GM21381 (cell line): Measurements from ENCODE around the gene FHOD1.
A peak's percentile ranks its signal among the peaks of the same experiment; 100 is the strongest.

Source experiments
- ATAC-seq: cut with Tn5 transposase; IDR thresholded peaks from one replicate; pipeline ENCODE4 v1.9.1; 2021; ENCODE audit warnings: mild to moderate bottlenecking, moderate library complexity; ENCODE audit not compliant: unreplicated experiment

FHOD1 gene

DNA sequence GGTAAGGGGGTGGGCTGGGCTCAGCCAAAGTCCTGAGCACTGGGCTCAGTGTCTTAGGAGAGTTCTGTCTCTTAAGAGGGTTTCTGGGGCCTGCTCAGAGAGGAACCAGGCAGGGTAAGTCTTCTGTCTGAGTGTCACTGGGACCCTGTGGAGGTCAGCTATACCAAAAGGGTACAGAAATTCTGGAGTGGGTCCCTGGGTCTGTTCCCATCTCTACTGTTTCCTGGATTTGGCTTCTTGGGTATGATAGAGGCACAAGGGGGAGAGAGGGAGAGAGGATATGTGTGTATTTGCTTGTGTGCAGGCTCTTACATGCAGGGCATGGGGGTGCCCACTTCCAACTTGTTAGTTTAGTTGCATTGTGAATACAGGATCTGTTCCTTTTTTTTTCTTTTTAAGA is 53.7 kb downstream of the FHOD1 start:
- ATAC-seq, result no peak

GRCh38 chr16:67192781-67193361 is 54.4 kb downstream of the FHOD1 start:
- ATAC-seq, result no peak

- ATAC-seq, result peak; percentile 95
These were observed 55.1 kb downstream of the FHOD1 start, which contains the start of gene E2F4 for GRCh38 chr16:67191995-67192681. Gene E2F4, plus strand, starts transcription at chr16:67192155. Its CDS starts 73 bp downstream, at chr16:67192228.

- no peak for ATAC-seq
These were observed 55.8 kb downstream of the FHOD1 start for GRCh38 chr16:67191411-67191994.

- ATAC-seq, result no peak
These were observed 56.6 kb downstream of the FHOD1 start for GRCh38 chr16:67190448-67191399.

DNA sequence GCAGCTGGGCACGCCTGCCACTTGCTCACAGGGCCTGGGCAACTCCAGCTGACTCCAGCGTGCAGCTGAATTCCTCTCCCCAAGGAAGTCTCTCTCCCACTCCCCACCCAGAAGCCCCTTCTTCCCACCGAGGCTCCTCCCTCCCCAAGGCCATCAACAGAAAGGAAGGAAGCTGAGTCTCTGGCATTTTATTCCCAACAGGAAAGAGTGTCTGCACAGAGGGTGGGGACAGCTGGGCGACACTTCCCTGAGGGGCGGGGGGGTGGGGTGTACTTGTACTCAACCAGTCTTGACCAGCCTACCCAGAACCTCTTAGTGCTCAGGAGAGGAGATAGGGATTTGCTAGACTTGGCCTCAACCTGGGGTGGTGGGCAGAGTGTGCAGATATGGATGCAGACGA is 57.2 kb downstream of the FHOD1 start, which contains the start of gene EXOC3L1:
TSS of gene EXOC3L1 (minus strand) at position 96 of the 400 bp plus-strand sequence. CDS start 460 bp downstream, outside the sequence.
- no peak for ATAC-seq

DNA sequence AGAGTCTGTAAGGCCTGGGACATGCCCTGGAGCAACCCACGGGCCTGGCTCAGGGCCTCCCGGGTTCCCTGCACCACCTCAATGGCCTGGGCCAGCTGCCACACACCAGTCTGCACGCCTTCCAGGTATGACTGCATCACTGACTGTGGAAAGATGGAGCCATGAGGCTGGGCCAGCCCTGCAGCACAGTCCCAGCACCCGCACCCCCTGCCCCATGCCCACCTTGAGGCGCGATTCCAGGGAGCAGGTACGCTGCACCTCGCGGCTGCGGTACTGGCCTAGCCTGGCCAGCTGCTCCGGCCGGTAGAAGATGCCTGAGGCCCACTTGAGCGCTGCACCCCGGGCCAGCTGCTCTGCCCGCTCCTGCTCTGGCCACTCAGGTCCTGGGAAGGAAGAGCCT is 58.5 kb downstream of the FHOD1 start:
- ATAC-seq, result no peak

- ATAC-seq, result no peak
These were observed 59.0 kb downstream of the FHOD1 start for GRCh38 chr16:67188323-67188722.

- ATAC-seq, result no peak
These were observed 59.9 kb downstream of the FHOD1 start for GRCh38 chr16:67187175-67187890.

GRCh38 chr16:67186550-67186950 is 60.7 kb downstream of the FHOD1 start:
- no peak for ATAC-seq

DNA sequence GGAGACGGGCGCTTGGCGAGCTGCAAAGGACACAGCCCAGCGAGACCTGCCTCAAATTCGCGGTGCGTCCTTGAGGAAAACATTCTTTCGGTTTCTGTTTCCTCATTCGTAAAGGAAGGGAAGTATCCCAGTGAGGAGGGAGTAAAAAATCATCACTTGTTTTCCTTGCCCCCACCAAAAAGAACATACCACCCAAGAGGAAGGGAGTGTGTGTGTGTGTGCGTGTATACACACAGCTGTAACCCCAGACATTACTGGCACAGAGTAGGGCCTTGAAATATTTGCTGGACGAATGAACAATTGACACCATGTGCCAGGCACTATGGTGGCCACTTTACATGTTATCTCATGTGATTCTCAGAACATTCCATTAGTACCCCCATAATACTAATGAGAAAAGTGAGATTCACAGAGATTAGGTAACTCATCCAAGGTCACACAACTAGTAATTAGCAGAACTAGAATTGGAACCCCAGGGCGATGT is 61.6 kb downstream of the FHOD1 start:
- no peak for ATAC-seq

- no peak for ATAC-seq
These were observed 62.2 kb downstream of the FHOD1 start for GRCh38 chr16:67184995-67185650.

- ATAC-seq, result no peak
These were observed 62.8 kb downstream of the FHOD1 start for GRCh38 chr16:67184453-67184994.

DNA sequence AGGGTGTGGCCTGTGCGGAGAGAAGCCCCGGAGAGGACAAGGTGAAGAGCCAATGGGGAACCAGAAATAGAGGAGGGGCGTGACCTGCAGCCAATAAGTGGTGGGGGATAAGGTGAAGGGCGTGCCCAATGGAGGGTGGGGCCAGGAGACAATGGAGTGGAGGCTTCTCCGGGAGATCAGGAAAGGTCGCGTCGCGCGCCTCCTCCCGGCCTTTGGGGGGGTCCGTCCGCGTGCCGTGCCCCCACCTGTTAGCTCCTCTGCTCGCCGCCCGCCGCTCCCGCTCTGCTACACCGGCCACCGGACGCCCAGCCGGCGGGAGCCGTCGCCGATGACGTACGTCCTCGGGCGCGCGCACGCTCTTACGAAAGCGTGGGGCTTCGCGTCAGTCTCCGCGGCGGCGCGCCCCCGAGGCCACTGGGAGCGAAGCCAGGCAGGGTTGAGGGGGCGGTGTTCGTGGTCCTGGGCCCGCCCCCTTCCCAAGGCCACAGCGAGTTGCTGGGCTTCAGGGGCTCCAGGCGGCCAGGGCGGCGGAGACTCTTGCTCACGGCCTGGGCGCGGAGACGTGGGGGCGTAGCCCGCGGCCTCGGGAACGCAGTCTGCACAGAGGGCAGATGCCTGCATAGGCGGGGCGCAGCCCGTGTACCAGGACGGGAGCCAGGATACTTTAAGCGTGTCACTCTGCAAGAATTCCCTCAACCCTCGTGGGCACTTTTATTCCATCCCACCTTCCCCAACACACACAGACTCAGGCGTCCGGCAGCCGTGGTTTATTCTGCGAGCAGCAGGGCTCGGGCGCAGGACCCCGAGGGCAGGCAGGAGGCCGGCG is 63.4 kb downstream of the FHOD1 start, which contains the start of gene MATCAP1:
TSS of gene MATCAP1 (minus strand) at position 337 of the 826 bp plus-strand sequence. CDS start 3,353 bp downstream, outside the sequence.
- peak; percentile 92 for ATAC-seq

GRCh38 chr16:67183284-67183626 is 64.0 kb downstream of the FHOD1 start:
- ATAC-seq, result no peak

DNA sequence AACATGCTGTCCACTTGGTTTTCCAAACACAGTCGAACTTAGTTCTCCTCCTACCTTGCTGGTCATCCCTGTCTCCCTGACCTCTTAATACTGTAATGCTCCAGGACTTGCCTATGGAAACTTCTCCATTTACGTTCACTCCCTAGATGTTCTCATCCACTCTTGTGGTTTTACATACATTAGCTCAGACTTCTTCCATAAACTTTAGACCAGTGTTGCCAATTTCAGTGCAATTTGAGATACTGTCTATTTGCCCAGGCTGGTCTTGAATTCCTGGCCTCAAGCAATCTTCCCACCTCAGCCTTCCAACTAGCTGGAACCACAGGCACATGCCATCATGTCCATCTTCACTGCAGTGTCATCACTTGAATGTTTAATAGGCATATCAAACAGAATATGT is 65.0 kb downstream of the FHOD1 start:
- no peak for ATAC-seq

DNA sequence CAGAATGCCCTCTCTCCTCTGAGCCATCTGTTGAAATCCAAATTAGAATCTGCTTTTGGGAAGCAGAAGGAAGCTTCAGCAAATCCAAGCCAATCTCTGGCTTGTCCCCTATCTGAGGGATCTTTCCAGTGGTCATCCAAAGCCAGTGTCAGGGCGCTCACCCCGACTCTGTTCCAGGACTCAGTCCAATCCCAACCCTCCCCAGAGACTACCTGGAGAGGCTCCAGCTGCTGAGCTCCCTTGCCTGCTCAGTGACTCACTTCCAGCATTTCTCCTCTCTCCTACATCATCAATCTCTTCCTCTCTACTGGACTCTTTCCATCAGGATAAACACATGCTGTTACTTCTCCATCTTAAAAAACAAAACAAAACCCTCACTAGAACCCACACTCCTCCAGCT is 65.9 kb downstream of the FHOD1 start:
- ATAC-seq, result no peak

DNA sequence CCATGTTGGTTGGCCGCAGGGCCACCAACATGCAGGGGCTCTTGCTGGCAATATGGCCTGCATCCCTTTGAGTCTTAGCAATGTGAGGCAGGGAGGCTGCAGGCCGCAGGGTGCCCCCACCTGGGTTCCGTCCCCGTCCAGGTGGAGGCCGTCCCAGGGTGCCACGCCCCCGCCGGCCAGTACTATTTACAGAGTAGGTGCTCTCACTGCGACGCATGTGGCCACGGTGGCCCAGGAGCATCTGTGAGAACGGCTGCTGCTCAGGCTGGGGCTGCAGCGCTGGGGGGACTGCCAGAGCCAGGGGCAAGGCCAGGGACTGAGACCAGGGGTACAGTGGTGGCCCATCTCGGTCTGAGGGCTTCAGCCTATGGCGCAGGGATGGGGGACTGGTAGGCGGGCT is 67.1 kb downstream of the FHOD1 start:
- ATAC-seq, result no peak
